Activated naive CD4-positive, alpha-beta T cell treated with anti-CD3 and anti-CD28 coated beads, Interleukin-2, amount 10 ng/mL, durations not matched to agents 7 days and 5 days (primary cell): ENCODE data around the gene R3HDML.
"Not testable (repeated sequence)": the region's sequence is repeated elsewhere in the genome, so short reads cannot be mapped to it uniquely, and the experiment has no call there.

Experiments used
- CTCF ChIA-PET: fragments of 350-600 bp; sonication (Branson Sonifier 250); formaldehyde crosslinking; loops from one replicate; lab custom pipeline; 2021; ENCODE audit warnings: antibody characterized with exemption; lab: Charles Lee
- DNase-seq: peaks from one replicate; pipeline ENCODE4 v3.0.0-alpha.2; 2020
- H3K27ac Mint-ChIP-seq: one replicate; pipeline ENCODE4 v1.8.0; 2021; ENCODE audit warnings: mild to moderate bottlenecking, moderate library complexity, mixed read lengths
- H3K27me3 Mint-ChIP-seq: one replicate; pipeline ENCODE4 v1.8.0; 2021; ENCODE audit warnings: mild to moderate bottlenecking, mixed read lengths
- H3K36me3 Mint-ChIP-seq: one replicate; pipeline ENCODE4 v1.8.0; 2021; ENCODE audit warnings: mixed read lengths
- H3K4me1 Mint-ChIP-seq: one replicate; pipeline ENCODE4 v1.8.0; 2021; ENCODE audit warnings: mixed read lengths
- H3K4me3 Mint-ChIP-seq: one replicate; pipeline ENCODE4 v1.8.0; 2021; ENCODE audit warnings: mild to moderate bottlenecking, moderate library complexity, mixed read lengths
- H3K9me3 Mint-ChIP-seq: one replicate; pipeline ENCODE4 v1.8.0; 2021; ENCODE audit warnings: mixed read lengths

R3HDML gene

DNA sequence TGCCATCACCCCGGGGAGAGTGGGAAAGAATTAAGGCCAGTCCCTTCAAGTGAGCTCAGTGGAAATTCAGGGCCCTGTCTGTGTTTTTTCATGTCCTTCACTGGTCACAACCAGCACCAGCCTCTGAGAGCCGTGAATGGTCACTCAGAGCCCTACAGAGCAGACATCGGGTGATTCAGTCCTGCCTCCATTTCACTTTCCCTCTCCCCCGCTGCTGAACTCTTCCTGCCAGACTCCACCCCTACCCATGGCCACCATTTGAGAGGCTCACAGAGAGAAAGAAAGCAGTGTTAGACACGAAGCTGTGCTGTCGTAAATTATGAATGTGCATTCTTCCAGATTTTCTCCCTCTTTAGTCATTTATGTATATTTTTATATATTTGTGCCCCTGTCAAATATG, 5.4 kb downstream of the R3HDML start:
- CTCF ChIA-PET: interaction anchor here (1.6 kb wide), 1 partner anchor 125 kb away, joined by 4 read pairs; no protein-coding TSS in a partner anchor
- no peak for DNase-seq
- Mint-ChIP-seq H3K27ac (no peak overlapping the region), H3K27me3 (peaks cover 5% of the 10 kb centered on the region), H3K36me3 (no peaks in the 10 kb centered on the region), H3K4me1 (no peaks in the 10 kb centered on the region), H3K9me3 (no peaks in the 10 kb centered on the region), H3K4me3 (no peak overlapping the region)

DNA sequence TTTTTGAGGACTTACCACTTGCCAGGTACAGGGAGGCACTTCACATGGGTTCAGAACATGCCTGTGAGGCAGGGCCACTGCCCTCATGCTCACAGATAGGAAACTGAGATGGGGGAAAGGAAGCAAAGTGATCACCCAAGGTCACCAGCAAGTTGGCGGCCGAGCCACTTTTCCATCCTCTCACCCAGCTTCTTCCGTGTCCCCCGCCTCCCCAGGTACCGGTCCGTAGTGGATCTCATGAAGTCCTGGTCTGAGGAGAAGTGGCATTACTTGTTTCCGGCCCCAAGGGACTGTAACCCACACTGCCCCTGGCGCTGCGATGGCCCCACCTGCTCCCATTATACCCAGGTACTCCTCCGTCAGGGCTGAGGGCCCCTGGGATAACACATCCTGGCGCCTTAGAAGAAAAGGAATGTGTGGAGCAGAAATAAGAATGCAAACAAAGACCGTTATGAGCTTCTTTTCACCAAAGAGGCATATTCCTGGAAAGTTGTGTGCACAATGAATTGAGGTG, 6.4 kb downstream of the R3HDML start:
- Mint-ChIP-seq H3K4me1 (no peaks in the 10 kb centered on the region), H3K4me3 (no peak overlapping the region), H3K36me3 (no peaks in the 10 kb centered on the region), H3K9me3 (no peaks in the 10 kb centered on the region), H3K27me3 (no peaks in the 10 kb centered on the region), H3K27ac (no peak overlapping the region)
- CTCF ChIA-PET: interaction anchor here (1.6 kb wide), 1 partner anchor 126 kb away, joined by 4 read pairs; no protein-coding TSS in a partner anchor
- no peak for DNase-seq

DNA sequence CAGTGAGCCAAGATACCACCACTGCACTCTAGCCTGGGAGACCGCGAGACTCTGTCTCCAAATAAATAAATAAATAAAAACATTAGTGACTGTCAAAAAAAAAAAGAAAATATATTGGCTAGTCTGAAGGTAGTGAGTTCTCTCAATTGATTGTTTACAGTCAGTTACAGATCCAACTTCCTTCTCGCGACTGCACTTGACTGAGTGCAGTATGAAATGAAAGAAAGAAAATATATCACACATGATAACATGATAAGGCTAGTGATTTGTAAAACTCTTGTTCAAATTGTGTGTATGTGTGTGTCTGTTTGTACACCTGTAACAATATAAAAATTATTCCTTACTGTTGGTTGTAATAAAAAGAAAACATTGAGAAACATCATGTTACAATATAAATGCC, 7.9 kb downstream of the R3HDML start:
- DNase-seq: no peak
- H3K4me1 Mint-ChIP-seq: no peaks in the 10 kb centered on the region
- H3K36me3 Mint-ChIP-seq: no peaks in the 10 kb centered on the region
- CTCF ChIA-PET: no interaction called here
- H3K27ac Mint-ChIP-seq: no peak overlapping the region
- H3K4me3 Mint-ChIP-seq: no peak overlapping the region
- H3K9me3 Mint-ChIP-seq: no peaks in the 10 kb centered on the region
- no peaks in the 10 kb centered on the region for H3K27me3 Mint-ChIP-seq

DNA sequence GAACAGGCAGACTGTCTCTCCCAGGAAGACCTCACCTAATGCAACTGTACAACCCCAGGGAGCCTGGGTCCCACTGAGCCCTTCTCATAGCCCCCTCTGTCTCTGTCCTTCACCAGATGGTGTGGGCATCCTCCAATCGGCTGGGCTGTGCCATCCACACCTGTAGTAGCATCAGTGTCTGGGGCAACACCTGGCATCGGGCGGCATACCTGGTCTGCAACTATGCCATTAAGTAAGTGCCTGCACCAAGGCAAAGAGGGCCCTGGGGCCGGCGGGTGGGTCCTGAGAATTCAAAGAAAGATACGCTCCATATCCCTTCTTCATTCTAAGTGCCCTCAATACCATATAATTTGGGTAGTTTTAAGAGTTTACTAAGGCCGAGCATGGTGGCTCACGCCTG, 8.3 kb downstream of the R3HDML start:
- H3K27ac Mint-ChIP-seq: no peak overlapping the region
- CTCF ChIA-PET: no interaction called here
- DNase-seq: no peak
- no peaks in the 10 kb centered on the region for H3K36me3 Mint-ChIP-seq
- H3K9me3 Mint-ChIP-seq: no peaks in the 10 kb centered on the region
- no peak overlapping the region for H3K4me3 Mint-ChIP-seq
- no peaks in the 10 kb centered on the region for H3K4me1 Mint-ChIP-seq
- no peaks in the 10 kb centered on the region for H3K27me3 Mint-ChIP-seq

DNA sequence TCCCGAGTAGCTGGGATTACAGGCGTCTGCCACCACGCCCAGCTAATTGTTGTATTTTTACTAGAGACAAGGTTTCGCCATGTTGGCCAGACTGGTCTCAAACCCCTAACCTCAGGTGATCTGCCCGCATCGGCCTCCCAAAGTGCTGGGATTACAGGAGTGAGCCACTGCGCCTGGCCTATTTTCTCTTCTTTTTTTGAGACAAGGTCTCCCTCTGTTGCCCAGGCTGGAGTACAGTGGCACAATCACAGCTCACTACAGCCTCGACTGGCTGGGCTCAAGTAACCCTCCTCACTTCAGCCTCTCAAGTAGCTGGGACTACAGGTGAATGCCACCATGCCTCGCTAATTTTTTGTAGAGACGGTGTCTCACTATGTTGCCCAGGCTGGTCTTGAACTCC, 9.1 kb downstream of the R3HDML start:
- CTCF ChIA-PET, H3K4me3 Mint-ChIP-seq, H3K9me3 Mint-ChIP-seq: not testable (repeated sequence)

DNA sequence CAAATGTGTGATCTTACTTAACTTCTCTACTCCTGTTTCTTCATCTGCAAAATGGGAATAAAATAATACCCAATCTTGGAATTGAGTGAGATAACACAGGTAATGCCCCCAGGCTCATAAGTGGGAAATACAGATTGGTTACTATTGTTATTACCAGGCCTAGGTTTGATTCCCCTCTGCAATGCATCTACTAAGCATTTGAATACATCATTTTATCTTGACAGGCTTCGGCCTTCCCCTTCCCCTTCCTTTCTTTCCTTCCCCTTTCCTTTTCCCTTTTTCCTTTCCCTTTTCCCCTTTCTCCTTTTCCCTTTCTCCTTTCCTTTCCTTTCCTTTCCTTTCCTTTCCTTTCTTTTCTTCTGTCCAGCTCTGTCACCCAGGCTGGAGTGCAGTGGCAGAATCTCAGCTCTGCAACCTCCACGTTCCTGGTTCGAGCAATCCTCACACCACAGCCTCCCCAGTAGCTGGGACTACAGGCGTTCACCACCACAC, 11.4 kb downstream of the R3HDML start:
- Mint-ChIP-seq H3K9me3 (no peaks in the 10 kb centered on the region), H3K27me3 (no peaks in the 10 kb centered on the region), H3K4me3 (no peak overlapping the region)

More for the DNA sequence above, 9.1 kb downstream of the R3HDML start:
- not testable (repeated sequence) for H3K27ac Mint-ChIP-seq, H3K4me1 Mint-ChIP-seq, DNase-seq, H3K36me3 Mint-ChIP-seq, H3K27me3 Mint-ChIP-seq

DNA sequence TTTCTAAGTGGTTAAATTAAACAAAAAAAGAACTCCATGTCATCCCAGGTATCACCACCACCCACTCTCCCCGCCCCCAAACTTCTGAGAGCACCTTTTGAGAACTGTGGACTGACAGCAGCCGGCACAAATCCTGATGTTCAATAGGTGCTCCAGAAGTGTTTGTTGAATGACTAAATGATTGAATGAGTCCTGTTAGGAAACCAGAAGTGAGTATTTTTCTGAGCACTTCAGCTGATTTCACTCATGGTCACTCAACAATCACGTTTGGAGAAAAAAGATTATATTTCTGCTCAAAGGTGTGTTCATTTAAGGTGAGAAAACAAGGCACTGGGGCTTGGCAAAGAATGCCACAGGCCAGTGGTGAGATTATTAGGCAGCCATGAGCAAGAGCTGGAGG, 12.5 kb downstream of the R3HDML start:
- no peak overlapping the region for H3K27ac Mint-ChIP-seq
- no peaks in the 10 kb centered on the region for H3K4me1 Mint-ChIP-seq
- H3K4me3 Mint-ChIP-seq: no peak overlapping the region
- CTCF ChIA-PET: no interaction called here
- H3K27me3 Mint-ChIP-seq: no peaks in the 10 kb centered on the region
- no peaks in the 10 kb centered on the region for H3K36me3 Mint-ChIP-seq
- no peak for DNase-seq
- H3K9me3 Mint-ChIP-seq: no peaks in the 10 kb centered on the region

More for the DNA sequence above, 11.4 kb downstream of the R3HDML start:
- H3K4me1 Mint-ChIP-seq: no peaks in the 10 kb centered on the region
- CTCF ChIA-PET: no interaction called here
- H3K36me3 Mint-ChIP-seq: no peaks in the 10 kb centered on the region
- H3K27ac Mint-ChIP-seq: no peak overlapping the region
- DNase-seq: no peak

DNA sequence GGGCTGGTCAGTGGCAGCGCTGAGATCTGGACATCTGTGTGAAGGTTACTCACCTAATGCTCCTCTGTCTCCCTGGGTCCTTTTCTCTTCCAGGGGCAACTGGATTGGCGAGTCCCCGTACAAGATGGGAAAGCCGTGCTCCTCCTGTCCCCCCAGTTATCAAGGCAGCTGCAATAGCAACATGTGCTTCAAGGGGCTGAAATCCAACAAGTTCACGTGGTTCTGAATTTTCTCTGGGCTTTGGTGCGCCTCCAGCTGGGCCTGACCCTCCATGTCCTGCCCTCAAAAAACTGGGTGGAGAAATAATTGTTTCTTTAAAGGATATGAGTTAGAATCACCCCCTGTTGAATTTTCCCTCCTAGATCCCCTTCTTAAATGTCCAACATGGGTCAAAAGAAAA, 13.7 kb downstream of the R3HDML start:
- CTCF ChIA-PET: no interaction called here
- Mint-ChIP-seq H3K27ac (no peak overlapping the region), H3K4me1 (no peaks in the 10 kb centered on the region), H3K9me3 (no peaks in the 10 kb centered on the region), H3K27me3 (no peaks in the 10 kb centered on the region), H3K36me3 (no peaks in the 10 kb centered on the region), H3K4me3 (no peak overlapping the region)
- DNase-seq: no peak

DNA sequence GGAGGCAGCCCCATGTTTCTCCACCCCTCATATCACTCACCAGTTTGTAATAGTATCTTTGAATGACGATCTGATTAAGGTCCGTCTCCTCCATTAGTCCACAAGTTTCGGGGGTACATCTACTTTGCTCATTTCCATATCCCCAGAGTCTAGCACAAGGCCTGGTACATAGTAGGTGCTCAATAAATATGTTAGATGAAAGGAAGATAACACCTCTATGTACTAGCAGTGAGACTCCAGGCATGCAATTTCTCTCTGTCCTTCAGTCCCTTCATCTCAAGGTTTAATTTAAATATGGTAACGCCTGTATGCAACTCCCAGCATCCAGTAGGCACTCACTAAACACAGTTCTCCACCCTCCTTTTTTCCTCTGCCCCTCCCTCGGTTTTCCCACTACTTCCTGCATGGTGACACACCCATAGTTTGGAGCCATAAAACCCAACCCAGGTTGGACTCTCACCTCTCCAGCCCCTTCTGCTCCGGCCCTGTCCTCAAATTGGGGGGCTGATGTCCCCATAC, 18.2 kb downstream of the R3HDML start:
- no peak for DNase-seq
- Mint-ChIP-seq H3K4me1 (no peaks in the 10 kb centered on the region), H3K27me3 (peaks cover 17% of the 10 kb centered on the region), H3K4me3 (no peak overlapping the region), H3K9me3 (no peaks in the 10 kb centered on the region), H3K36me3 (no peaks in the 10 kb centered on the region), H3K27ac (no peak overlapping the region)
- CTCF ChIA-PET: interaction anchor here (1.1 kb wide), 1 partner anchor 29 kb away, joined by 3 read pairs; no protein-coding TSS in a partner anchor

DNA sequence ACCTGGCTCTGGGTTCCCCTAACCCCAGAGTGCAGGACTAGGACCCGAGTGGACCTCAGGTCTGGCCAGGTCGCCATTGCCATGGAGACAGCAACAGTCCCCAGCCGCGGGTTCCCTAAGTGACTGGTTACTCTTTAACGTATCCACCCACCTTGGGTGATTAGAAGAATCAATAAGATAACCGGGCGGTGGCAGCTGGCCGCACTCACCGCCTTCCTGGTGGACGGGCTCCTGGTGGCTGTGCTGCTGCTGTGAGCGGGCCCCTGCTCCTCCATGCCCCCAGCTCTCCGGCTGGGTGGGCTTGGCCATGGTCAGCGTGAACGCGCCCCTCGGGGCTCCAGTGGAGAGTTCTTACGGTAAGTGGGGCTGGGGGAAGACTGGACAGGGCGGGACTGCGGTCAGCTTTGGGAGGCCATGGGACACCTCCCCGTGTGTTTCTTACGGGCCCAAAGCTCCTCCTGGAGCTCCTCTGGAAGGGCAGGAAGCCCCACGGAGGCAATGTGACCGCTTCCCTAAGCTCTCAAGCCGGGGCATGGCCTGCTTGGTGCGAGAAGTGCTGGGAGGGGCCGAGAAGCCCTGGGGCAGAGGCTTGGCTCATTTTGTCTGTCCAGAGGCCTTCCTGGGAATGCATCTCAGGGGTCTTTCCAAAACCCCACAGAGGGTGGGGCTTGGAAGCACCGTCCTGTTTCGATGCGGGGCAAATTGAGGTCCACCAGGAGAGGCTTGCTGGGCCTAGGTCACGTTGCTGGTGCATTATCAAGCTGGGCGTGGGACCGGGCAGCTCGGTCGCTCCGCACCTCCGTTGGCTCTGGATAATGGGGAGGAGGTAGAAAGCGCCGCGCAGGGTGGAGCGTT, 18.9 kb downstream of the R3HDML start, which contains the start of gene HNF4A:
Gene HNF4A, plus strand, starts transcription at position 202 of the 855 bp plus-strand sequence. Its CDS starts 106 bp downstream, at position 308.
- H3K27ac Mint-ChIP-seq: no peak within 1 kb of the TSS
- CTCF ChIA-PET: no interaction called here
- no peaks in the 10 kb centered on the region for H3K9me3 Mint-ChIP-seq
- H3K36me3 Mint-ChIP-seq: no peaks in the 10 kb centered on the region
- no peak for DNase-seq
- no peaks in the 10 kb centered on the region for H3K4me1 Mint-ChIP-seq
- peaks cover 17% of the 10 kb centered on the region for H3K27me3 Mint-ChIP-seq
- H3K4me3 Mint-ChIP-seq: no peak within 1 kb of the TSS

DNA sequence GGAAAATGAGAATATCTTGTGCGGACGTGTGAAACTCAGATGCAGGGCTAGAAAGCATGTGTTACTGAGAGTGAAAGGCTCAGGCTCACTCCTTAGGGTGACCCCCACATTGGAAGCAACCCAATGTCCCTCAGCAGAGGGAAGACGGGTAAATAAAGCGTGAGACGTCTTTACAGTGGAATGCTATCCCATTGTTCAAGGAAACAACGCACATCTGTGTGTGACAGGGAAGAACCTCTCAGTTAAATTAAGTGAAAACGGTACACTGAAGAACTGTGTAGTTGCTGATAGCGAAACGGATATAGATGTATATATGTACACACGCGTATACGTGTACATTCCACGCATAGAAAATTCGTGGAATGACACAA, 19.5 kb downstream of the R3HDML start:
- Mint-ChIP-seq H3K27ac (no peak overlapping the region), H3K27me3 (peaks cover 22% of the 10 kb centered on the region), H3K4me3 (no peak overlapping the region), H3K9me3 (no peaks in the 10 kb centered on the region), H3K4me1 (no peaks in the 10 kb centered on the region), H3K36me3 (no peaks in the 10 kb centered on the region)
- DNase-seq: no peak
- CTCF ChIA-PET: no interaction called here

DNA sequence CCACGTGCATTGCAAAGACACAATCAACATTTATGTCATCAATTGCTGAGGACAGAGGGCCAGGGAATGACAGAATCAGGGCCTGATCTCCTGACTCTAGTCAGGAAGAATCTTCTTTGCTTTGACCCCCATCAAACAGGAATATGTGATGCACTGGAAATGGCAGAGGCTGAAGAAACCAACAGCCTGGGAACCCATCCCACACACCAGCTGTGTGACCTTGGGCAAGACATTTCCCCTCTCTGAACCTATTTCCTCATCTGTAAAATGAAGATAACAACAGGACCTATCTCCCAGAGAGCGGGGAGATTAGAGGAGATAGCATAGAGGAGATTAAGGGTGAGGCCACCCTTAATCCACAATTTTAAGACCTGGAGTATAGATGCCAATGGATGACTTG, 20.2 kb downstream of the R3HDML start:
- CTCF ChIA-PET: no interaction called here
- no peak overlapping the region for H3K4me3 Mint-ChIP-seq

DNA sequence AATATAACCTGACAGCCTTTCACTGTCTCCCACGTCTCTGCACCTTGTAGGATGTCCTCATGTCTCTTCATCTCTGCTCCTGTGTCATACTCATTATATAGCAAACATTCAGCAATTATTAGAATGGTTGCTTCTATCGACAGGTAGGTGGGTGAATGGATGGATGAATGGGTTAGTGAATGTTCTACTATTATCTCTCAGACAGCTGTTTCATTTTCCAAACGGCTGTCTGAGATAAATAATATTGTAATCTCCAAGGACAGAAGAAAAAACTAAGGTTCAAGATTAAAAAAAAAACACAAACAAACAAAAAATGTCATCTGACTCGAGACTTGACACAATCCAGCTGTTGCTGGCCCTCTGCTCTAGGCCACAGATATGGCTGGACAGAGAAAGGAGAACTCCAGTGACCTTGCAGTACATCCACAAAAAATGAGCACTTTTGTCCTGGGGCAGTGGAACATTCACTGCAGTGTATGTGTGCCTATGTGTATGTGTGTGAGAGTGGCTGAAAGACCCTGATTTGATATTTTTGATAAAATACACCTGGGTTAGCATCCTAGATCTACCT, 20.8 kb downstream of the R3HDML start:
- peaks cover 22% of the 10 kb centered on the region for H3K27me3 Mint-ChIP-seq
- no peak for DNase-seq
- no peak overlapping the region for H3K27ac Mint-ChIP-seq
- H3K9me3 Mint-ChIP-seq: no peaks in the 10 kb centered on the region
- no peaks in the 10 kb centered on the region for H3K36me3 Mint-ChIP-seq
- no peaks in the 10 kb centered on the region for H3K4me1 Mint-ChIP-seq
- CTCF ChIA-PET: no interaction called here
- H3K4me3 Mint-ChIP-seq: no peak overlapping the region

More for the DNA sequence above, 20.2 kb downstream of the R3HDML start:
- Mint-ChIP-seq H3K9me3 (no peaks in the 10 kb centered on the region), H3K27me3 (peaks cover 22% of the 10 kb centered on the region), H3K4me1 (no peaks in the 10 kb centered on the region), H3K27ac (no peak overlapping the region), H3K36me3 (no peaks in the 10 kb centered on the region)
- DNase-seq: no peak

DNA sequence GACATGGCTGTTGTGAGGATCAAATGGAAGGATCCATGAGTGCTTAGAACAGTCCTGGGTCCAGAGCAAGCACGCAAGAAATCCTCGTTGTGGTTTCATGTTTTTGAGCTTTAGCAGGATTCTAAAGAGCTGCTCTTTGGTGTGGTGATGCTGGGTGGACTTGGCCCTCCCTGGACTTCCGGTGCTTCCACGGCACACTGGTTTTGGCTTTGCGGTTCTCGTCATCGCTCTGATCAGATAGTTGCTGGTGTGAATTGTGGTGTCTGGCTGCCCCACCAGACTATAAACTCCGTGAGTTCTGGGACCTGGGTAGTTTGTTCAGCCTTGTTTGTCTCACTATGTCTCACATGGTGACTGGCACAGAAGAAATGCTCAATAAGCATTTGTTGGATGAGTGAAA, 21.9 kb downstream of the R3HDML start:
- H3K27ac Mint-ChIP-seq: no peak overlapping the region
- no peaks in the 10 kb centered on the region for H3K9me3 Mint-ChIP-seq
- peaks cover 22% of the 10 kb centered on the region for H3K27me3 Mint-ChIP-seq
- CTCF ChIA-PET: interaction anchor here (0.6 kb wide), 1 partner anchor 124 kb away, joined by 3 read pairs; no protein-coding TSS in a partner anchor
- DNase-seq: no peak
- H3K4me1 Mint-ChIP-seq: no peaks in the 10 kb centered on the region
- H3K4me3 Mint-ChIP-seq: no peak overlapping the region
- no peaks in the 10 kb centered on the region for H3K36me3 Mint-ChIP-seq
